HG03354 (cell line): ENCODE measurements around the gene CACNB3.

Experiments
- ATAC-seq: cut with Tn5 transposase; IDR thresholded peaks from one replicate; pipeline ENCODE4 v1.9.1; 2021; ENCODE audit warnings: mild to moderate bottlenecking; ENCODE audit not compliant: unreplicated experiment, poor library complexity, severe bottlenecking

The CACNB3 gene

GRCh38 chr12:48817873-48818830 is at the start of gene CACNB3:
Gene CACNB3, plus strand, starts transcription at chr12:48818496. Its CDS starts 434 bp downstream, at chr12:48818930.
- no peak for ATAC-seq

DNA sequence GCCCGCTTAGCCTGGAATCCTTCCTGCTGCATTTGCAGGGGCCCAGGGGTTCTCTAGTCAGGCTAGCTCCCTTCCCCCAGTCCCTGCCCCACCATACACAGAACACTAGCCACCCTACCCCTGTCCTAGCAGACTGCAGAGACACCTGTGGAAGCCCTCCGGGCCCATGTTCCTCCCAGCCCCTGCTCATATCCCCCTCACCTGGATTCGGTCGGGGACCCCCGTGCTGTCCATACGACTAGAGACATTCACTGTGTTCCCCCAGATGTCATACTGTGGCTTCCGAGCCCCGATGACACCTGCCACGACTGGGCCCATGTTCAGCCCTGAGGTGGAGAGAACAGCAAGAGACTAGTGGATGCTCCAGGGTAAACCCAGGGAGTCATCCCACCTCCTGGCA is 49.6 kb upstream of the CACNB3 start:
- ATAC-seq: no peak

GRCh38 chr12:48770756-48771155 is 47.5 kb upstream of the CACNB3 start:
- no peak for ATAC-seq

DNA sequence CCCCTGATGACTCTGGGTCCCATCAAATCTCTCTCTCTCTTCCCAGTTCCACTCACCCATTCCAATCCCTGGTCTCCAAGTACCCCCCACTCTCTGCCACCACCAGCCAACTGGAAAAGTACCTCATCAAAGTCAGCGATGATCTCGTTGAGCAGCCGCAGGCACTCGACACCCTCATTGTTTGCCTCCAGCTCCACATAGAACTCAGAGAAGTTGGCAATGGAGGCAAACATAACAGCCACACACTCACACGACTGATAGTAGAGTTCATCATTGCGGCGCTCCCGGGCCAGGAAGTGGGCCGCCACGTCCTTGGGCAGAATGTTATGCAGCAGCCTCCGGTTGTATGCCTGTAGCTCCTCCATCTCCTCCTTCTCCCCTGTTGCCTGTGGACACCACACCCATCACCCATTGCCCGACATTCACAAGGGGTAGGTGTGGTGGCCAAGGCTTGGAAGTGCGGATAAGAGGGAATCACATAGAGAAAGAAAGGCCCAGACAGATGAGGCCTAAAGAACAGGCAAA is 46.6 kb upstream of the CACNB3 start:
- no peak for ATAC-seq

DNA sequence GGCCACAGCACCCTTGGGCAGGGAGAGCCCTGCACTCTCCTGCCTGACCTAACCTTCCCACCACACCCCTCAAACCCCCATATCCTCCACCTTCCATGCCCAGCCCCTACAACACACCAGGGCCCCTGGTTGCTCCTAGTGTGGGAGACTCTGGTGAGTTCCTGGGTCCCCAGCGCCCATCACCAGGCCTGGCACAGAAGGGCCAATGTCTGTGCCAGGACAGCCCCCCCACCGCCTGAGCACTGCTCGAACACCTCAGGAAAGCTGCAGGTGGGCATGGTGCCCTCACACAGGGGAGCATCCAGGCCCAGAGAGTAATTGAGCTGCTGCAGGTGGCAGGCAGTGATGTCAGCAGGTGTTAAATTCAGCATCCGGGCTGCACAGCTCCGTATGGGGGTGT is 44.6 kb upstream of the CACNB3 start:
- no peak for ATAC-seq

- no peak for ATAC-seq
Observed at GRCh38 chr12:48774516-48774915, 43.8 kb upstream of the CACNB3 start.

GRCh38 chr12:48775299-48775698 is 43.0 kb upstream of the CACNB3 start:
- no peak for ATAC-seq

- ATAC-seq: no peak
Observed at GRCh38 chr12:48775991-48776649, 42.2 kb upstream of the CACNB3 start.

- ATAC-seq: no peak
Observed at GRCh38 chr12:48776956-48777355, 41.3 kb upstream of the CACNB3 start.

GRCh38 chr12:48777501-48778400 is 40.5 kb upstream of the CACNB3 start:
- no peak for ATAC-seq

- ATAC-seq: no peak
Observed at GRCh38 chr12:48779869-48780268, 38.4 kb upstream of the CACNB3 start.

DNA sequence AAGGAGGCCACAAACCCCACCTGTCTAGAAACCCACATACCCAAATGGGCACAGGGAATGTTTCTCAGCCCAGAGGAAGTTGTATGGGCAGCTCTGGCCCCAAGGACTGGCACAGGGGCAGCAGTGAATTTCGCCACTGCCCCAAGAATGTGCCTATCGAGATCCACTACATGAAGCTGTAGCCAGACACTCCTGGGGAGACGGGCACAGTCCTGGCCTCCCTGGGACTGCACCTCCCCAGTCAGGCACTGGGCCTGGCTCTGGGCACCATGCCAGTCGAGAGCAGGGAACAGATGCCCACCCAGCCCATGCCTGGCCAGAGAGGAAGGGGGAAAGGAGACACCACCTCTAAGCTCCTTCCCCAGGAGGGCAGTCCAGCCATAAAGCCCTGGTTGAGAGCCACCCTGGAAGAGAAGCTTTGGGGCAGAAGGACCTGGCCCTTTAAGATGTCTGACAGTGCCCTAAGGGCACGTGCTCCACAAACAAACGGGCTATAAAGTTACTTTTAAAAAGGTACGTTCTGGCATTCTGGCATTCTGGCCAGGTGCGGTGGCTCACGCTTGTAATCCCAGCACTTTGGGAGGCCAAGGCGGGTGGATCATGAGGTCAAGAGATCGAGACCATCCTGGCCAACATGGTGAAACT is 37.8 kb upstream of the CACNB3 start:
- no peak for ATAC-seq

- no peak for ATAC-seq
Observed at GRCh38 chr12:48781750-48782456, 36.4 kb upstream of the CACNB3 start.

- ATAC-seq: no peak
Observed at GRCh38 chr12:48782457-48783395, 35.6 kb upstream of the CACNB3 start.

DNA sequence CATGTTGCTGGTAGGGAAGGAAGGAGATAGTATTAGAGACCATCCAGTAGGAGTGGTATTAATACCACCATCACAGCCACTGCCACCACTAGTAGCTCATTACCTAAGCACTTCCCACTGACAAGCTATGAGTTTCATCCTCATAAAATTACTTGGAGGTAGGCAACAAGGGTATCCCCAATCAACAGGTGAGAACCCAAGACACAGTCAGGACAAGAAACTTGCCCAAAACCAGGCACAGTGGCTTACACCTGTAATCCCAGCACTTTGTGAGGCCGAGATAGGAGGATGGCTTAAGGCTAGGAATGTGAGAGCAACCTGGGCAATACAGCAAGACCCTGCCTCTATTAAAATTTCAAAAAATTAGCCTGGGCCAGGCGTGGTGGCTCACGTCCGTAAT is 34.9 kb upstream of the CACNB3 start:
- ATAC-seq: no peak

DNA sequence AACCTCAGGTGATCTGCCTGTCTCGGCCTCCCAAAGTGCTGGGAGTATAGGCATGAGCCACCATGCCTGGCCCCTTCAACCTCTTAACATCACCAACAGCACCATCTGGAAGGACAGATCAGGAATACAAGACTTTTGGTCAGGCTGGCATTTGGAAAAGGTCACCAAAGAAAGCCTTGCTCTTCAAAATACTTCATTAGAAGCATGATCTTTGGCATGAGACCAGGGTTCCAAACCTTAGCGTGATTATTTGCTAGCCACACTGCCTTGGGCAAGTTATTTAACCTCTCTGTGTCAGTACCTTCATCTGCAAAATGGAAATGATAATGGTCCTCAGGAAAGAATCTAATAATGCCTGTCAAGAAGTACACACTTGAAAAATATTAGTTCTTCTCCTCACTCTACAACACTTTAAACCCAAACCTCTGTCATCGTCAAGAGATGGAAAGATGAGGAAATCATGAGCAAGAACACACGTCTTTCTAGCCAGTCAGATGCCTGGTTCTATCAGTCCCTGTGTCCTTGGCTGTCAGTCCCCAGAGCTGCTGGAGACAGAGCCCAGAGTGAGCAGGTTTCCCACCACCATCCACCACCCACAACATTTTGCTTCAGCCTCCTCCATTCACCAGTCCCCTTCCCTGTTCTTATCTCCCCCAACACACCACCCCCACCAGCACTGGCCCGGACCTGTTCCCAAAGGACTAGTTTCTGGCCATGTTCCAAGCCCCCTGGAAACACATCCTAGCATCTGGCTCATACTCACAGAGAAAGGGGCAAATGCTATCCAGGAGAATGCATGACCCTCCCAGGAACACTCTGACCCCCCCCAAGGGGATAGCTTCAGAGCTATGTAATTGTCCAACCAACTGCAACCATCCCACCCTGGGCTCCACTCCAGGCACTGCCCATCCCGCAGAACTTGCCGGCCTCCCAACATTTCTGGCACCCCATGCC is 31.4 kb upstream of the CACNB3 start:
- no peak for ATAC-seq
